SK-N-SH treated with all-trans-retinoic acid at 6 μM for 48 hours (cell line): ENCODE data around the gene MRPL12.

Source experiments
- ARNTL ChIP-seq: fragments of 450-650 bp; formaldehyde crosslinking; IDR thresholded peaks from 2 replicates; pipeline ENCODE4 v1.5.0; 2020; ENCODE audit warnings: low read depth, mild to moderate bottlenecking, moderate library complexity, borderline replicate concordance
- BACH2 ChIP-seq: fragments of 250-450 bp; sonication (Bioruptor Pico); IDR thresholded peaks from 2 replicates; pipeline ENCODE4 v1.9.0; 2021; ENCODE audit warnings: mild to moderate bottlenecking, borderline replicate concordance
- CREB5 ChIP-seq: fragments of 250-450 bp; sonication (Bioruptor Pico); IDR thresholded peaks from 2 replicates; pipeline ENCODE4 v1.5.1; 2020; ENCODE audit warnings: low read depth, mild to moderate bottlenecking, moderate library complexity
- ESRRG ChIP-seq: fragments of 250-450 bp; sonication (Bioruptor Pico); IDR thresholded peaks from 2 replicates; pipeline ENCODE4 v1.6.1; 2021; ENCODE audit warnings: mild to moderate bottlenecking
- PATZ1 ChIP-seq: fragments of 250-450 bp; sonication (Bioruptor Pico); IDR thresholded peaks from 2 replicates; pipeline ENCODE4 v1.8.0; 2020; ENCODE audit warnings: mild to moderate bottlenecking, moderate library complexity, borderline replicate concordance
- PPARA ChIP-seq: fragments of 250-450 bp; sonication (Bioruptor Pico); IDR thresholded peaks from 2 replicates; pipeline ENCODE4 v1.5.0; 2020; ENCODE audit warnings: mild to moderate bottlenecking, borderline replicate concordance
- TSHZ2 ChIP-seq: fragments of 250-450 bp; sonication (Bioruptor Pico); IDR thresholded peaks from 2 replicates; pipeline ENCODE4 v1.5.0; 2020; ENCODE audit warnings: mild to moderate bottlenecking, moderate library complexity
- ZC3H10 ChIP-seq: fragments of 250-450 bp; sonication (Bioruptor Pico); IDR thresholded peaks from 2 replicates; pipeline ENCODE4 v1.5.1; 2021; ENCODE audit warnings: mild to moderate bottlenecking, moderate library complexity
- ZFP3 ChIP-seq: fragments of 250-450 bp; sonication (Bioruptor Pico); IDR thresholded peaks from 2 replicates; pipeline ENCODE4 v1.5.0; 2020; ENCODE audit warnings: mild to moderate bottlenecking, moderate library complexity
- ZNF8 ChIP-seq: fragments of 450-650 bp; formaldehyde crosslinking; IDR thresholded peaks from 2 replicates; pipeline ENCODE4 v1.5.0; 2020; ENCODE audit warnings: mild to moderate bottlenecking, moderate library complexity

GRCh38 chr17:81701288-81702071 is 1.7 kb upstream of the MRPL12 start:
- no peak for TF ChIP-seq CREB5 (CRISPR knock-in tag)
- TF ChIP-seq ZFP3 (CRISPR knock-in tag): no peak
- no peak for TF ChIP-seq ARNTL
- no peak for TF ChIP-seq BACH2 (CRISPR knock-in tag)
- no peak for TF ChIP-seq ESRRG (CRISPR knock-in tag)
- no peak for TF ChIP-seq PPARA (CRISPR knock-in tag)
- TF ChIP-seq ZNF8: no peak
- TF ChIP-seq TSHZ2 (CRISPR knock-in tag): no peak
- no peak for TF ChIP-seq PATZ1 (CRISPR knock-in tag)
- no peak for TF ChIP-seq ZC3H10
